HepG2 (cell line): Measurements from ENCODE around the gene ITGB1. TPM values are rescaled to one million over a fixed set of nuclear protein-coding genes. Genes with fewer than 3 reads are reported as not detected.

Experiments used
- CAMTA2 ChIP-seq: sonication (generic); formaldehyde crosslinking; IDR thresholded peaks from 2 replicates; pipeline ENCODE4 v1.4.0; 2020; ENCODE audit warnings: mild to moderate bottlenecking, missing genetic modification reagents, borderline replicate concordance
- CHD2 ChIP-seq: IDR thresholded peaks from 2 replicates; pipeline ENCODE4 v1.6.1; 2011; ENCODE audit warnings: low read depth, low read length, improper control_type of control experiment
- DBP ChIP-seq: sonication (generic); formaldehyde crosslinking; IDR thresholded peaks from 2 replicates; pipeline ENCODE4 v1.4.0; 2020; ENCODE audit warnings: missing genetic modification reagents; ENCODE audit errors: not compliant biosample characterization
- ETV6 ChIP-seq: sonication (generic); formaldehyde crosslinking; conservative IDR thresholded peaks from 2 replicates; pipeline ENCODE4 v1.4.0; 2020; ENCODE audit warnings: missing genetic modification reagents
- KLF6 ChIP-seq: IDR thresholded peaks from 2 replicates; pipeline ENCODE4 v1.8.0; 2016; ENCODE audit warnings: missing biosample characterization, missing genetic modification reagents
- MXD1 ChIP-seq: sonication (generic); formaldehyde crosslinking; IDR thresholded peaks from 2 replicates; pipeline ENCODE4 v1.4.0; 2020; ENCODE audit warnings: mild to moderate bottlenecking, missing genetic modification reagents
- NCOR1 ChIP-seq: fragments of 200-600 bp; sonication (generic); IDR thresholded peaks from 2 replicates; pipeline ENCODE4 v1.7.0; 2017; ENCODE audit warnings: antibody characterized with exemption, low read length, borderline replicate concordance
- NR2F1 ChIP-seq, 2 experiments: fragments of 450-650 bp in 1 of 2; formaldehyde crosslinking in 1 of 2; IDR thresholded peaks; 2 replicates each; pipeline versions ENCODE4 v1.5.0 to v1.6.1; 2016 to 2020; ENCODE audit warnings: mild to moderate bottlenecking in 1 of 2, missing compliant biosample characterization in 1 of 2, missing genetic modification reagents in 1 of 2, moderate library complexity in 1 of 2
- RORA ChIP-seq: sonication (generic); formaldehyde crosslinking; IDR thresholded peaks from 2 replicates; pipeline ENCODE4 v1.5.0; 2020; ENCODE audit warnings: mild to moderate bottlenecking, missing genetic modification reagents, moderate library complexity
- SKIL ChIP-seq: sonication (generic); formaldehyde crosslinking; IDR thresholded peaks from 2 replicates; pipeline ENCODE4 v1.8.0; 2022; ENCODE audit warnings: missing genetic modification reagents, mild to moderate bottlenecking, moderate library complexity, borderline replicate concordance
- TEAD2 ChIP-seq: sonication (generic); formaldehyde crosslinking; IDR thresholded peaks from 2 replicates; pipeline ENCODE4 v1.9.0; 2021; ENCODE audit warnings: missing genetic modification reagents
- TGIF2 ChIP-seq: IDR thresholded peaks from 2 replicates; pipeline ENCODE4 v1.6.1; 2016; ENCODE audit warnings: control low read depth, missing compliant biosample characterization
- THAP7 ChIP-seq: sonication (generic); formaldehyde crosslinking; IDR thresholded peaks from 2 replicates; pipeline ENCODE4 v1.8.1; 2023; ENCODE audit warnings: mild to moderate bottlenecking, missing genetic modification reagents
- ZNF234 ChIP-seq: sonication (generic); formaldehyde crosslinking; conservative IDR thresholded peaks from 2 replicates; pipeline ENCODE4 v1.5.1; 2020; ENCODE audit warnings: mild to moderate bottlenecking, missing genetic modification reagents
- ZNF335 ChIP-seq: sonication (generic); formaldehyde crosslinking; IDR thresholded peaks from 2 replicates; pipeline ENCODE4 v1.4.0; 2020; ENCODE audit warnings: missing genetic modification reagents
- ZNF441 ChIP-seq: sonication (generic); formaldehyde crosslinking; IDR thresholded peaks from 2 replicates; pipeline ENCODE4 v1.7.0; 2021; ENCODE audit warnings: missing genetic modification reagents, borderline replicate concordance
- ZNF605 ChIP-seq: sonication (generic); formaldehyde crosslinking; IDR thresholded peaks from 2 replicates; pipeline ENCODE4 v1.8.0; 2022; ENCODE audit warnings: mild to moderate bottlenecking, missing genetic modification reagents
- ZNF790 ChIP-seq: sonication (generic); formaldehyde crosslinking; IDR thresholded peaks from 2 replicates; pipeline ENCODE4 v1.8.0; 2022; ENCODE audit warnings: missing genetic modification reagents, mild to moderate bottlenecking, borderline replicate concordance
- ZSCAN25 ChIP-seq: sonication (generic); formaldehyde crosslinking; IDR thresholded peaks from 2 replicates; pipeline ENCODE4 v1.8.0; 2022; ENCODE audit warnings: mild to moderate bottlenecking, missing genetic modification reagents
- polyA plus RNA-seq, 8 experiments: library from polyadenylated mRNA; depleted of rRNA in 3 of 8; stranded (reverse) in 7 of 8; unstranded in 1 of 8; fragments of >200 nt; fragmentation: Illumina TruSeq in 4 of 8; extraction: Trizol in 4 of 8; gene quantifications; 2 replicates each; pipeline versions ENCODE4 v1.2.1 to v1.2.3, GENCODE V29; 2011 to 2016; ENCODE audit warnings: low read depth in 4 of 8, missing spikeins in 1 of 8, mixed read lengths in 1 of 8; ENCODE audit not compliant: insufficient read depth in 1 of 8
- total RNA-seq, 5 experiments: library from RNA; depleted of rRNA; stranded (reverse); fragments of >200 nt; fragmentation: Illumina TruSeq; extraction: Trizol; gene quantifications; 2 replicates each; pipeline ENCODE4 v1.2.3, GENCODE V29; 2016; ENCODE audit warnings: low read depth in 1 of 5
- TF ChIP-seq, protein P1 (sequence below): sonication (generic); formaldehyde crosslinking; IDR thresholded peaks from 2 replicates; pipeline ENCODE4 v1.9.0; 2021; ENCODE audit warnings: missing genetic modification reagents, mild to moderate bottlenecking, borderline replicate concordance
- TF ChIP-seq, protein P2 (sequence below): sonication (generic); formaldehyde crosslinking; IDR thresholded peaks from 2 replicates; pipeline ENCODE4 v1.4.0; 2020; ENCODE audit warnings: low read depth, mild to moderate bottlenecking, missing genetic modification reagents

The ITGB1 gene
- total and polyA plus RNA-seq, 2 of the 13 experiments (the other 11 are each of a cell fraction or from before 2014, with no cell fraction given), result 190 to 204 TPM

GRCh38 chr10:32948451-32948850 is 9.6 kb downstream of the ITGB1 start (continued):
- TF ChIP-seq NR2F1 (CRISPR knock-in tag; IDR thresholded peaks at IDR 0.05) (peak; percentile 58 to 79; a peak in 3 of 4 replicates), CAMTA2 (CRISPR knock-in tag) (no peak), CHD2 (no peak), TGIF2 (CRISPR knock-in tag) (peak; percentile 43; the same call in 1 of the 2 replicates), ZSCAN25 (no peak), NCOR1 (peak; percentile 28; the same call in 1 of the 2 replicates), ETV6 (CRISPR knock-in tag) (no peak), ZNF335 (no peak), ZNF441 (no peak), DBP (CRISPR knock-in tag) (no peak), SKIL (CRISPR knock-in tag) (no peak), KLF6 (CRISPR knock-in tag) (no peak), ZNF234 (CRISPR knock-in tag) (no peak), TEAD2 (CRISPR knock-in tag) (no peak), THAP7 (no peak), RORA (CRISPR knock-in tag) (no peak), ZNF605 (CRISPR knock-in tag) (no peak), MXD1 (CRISPR knock-in tag) (no peak), ZNF790 (CRISPR knock-in tag) (no peak)
- TF ChIP-seq, protein P1, sequence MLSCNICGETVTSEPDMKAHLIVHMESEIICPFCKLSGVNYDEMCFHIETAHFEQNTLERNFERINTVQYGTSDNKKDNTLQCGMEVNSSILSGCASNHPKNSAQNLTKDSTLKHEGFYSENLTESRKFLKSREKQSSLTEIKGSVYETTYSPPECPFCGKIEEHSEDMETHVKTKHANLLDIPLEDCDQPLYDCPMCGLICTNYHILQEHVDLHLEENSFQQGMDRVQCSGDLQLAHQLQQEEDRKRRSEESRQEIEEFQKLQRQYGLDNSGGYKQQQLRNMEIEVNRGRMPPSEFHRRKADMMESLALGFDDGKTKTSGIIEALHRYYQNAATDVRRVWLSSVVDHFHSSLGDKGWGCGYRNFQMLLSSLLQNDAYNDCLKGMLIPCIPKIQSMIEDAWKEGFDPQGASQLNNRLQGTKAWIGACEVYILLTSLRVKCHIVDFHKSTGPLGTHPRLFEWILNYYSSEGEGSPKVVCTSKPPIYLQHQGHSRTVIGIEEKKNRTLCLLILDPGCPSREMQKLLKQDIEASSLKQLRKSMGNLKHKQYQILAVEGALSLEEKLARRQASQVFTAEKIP (CRISPR knock-in tag), result no peak
- TF ChIP-seq, protein P2, sequence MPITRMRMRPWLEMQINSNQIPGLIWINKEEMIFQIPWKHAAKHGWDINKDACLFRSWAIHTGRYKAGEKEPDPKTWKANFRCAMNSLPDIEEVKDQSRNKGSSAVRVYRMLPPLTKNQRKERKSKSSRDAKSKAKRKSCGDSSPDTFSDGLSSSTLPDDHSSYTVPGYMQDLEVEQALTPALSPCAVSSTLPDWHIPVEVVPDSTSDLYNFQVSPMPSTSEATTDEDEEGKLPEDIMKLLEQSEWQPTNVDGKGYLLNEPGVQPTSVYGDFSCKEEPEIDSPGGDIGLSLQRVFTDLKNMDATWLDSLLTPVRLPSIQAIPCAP, result no peak
